ENCODE results near the gene HTD2.

The HTD2 gene

DNA sequence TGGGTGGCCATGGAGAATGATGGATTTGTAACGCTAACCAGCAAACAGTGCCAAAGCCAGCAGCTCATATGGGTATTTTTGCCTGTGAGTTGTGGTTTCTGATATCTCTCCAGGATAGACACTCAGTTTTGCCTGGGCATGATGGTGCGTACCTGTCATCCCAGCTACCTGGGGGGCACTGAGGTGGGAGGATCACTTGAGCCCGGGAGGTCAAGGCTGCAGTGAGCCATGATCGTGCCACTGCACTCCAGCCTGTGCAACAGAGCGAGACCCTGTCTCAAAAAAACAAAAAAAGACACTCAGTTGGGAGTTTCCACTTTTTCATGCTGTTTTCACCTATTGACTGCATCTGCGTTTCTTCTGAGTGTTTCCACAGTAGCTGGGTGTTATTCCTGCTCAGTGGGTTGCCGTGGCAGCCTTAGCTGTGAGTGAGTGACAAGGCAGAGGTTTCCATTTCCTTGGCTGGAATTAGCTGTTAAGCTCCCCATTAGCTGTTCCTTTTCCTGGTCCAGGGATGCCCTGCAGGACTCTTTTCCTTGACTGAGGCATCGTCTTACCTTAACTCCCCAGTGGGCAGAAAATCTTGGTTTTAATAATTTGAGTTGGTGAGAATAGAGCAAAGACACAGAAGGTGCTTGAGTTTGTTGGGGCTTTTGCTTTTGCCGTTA lies 14.5 kb upstream of the HTD2 start:
- Histone ChIP-seq H3K9me3 (ENCODE audit: control insufficient read depth, insufficient read depth, low read depth, low read length) (no peaks in the 10 kb centered on the region), H3K27ac (ENCODE audit: extremely low read depth, low read depth, low read length) (no peak overlapping the region), H3K4me3 (ENCODE audit: low read depth, low read length) (no peak overlapping the region), H3K36me3 (ENCODE audit: control insufficient read depth in 2 of 2, insufficient read depth in 1 of 2, low read length in 2 of 2) (peaks cover 0 to 7% of the 10 kb centered on the region in 2 experiments; a peak in 2 of 3 replicates), H3K4me1 (ENCODE audit: control insufficient read depth, insufficient read depth, low read length) (no peaks in the 10 kb centered on the region)
- ChIA-PET CTCF (interaction anchor here (0.8 to 1.7 kb wide), 3 partner anchors 9 to 16 kb away, joined by 3 to 8 read pairs (median 7); partner anchors contain the start of genes HTD2 and RPP14), POLR2A (no interaction called here)
- TF ChIP-seq ZNF423 (tag by site-specific recombination; IDR thresholded peaks at IDR 0.05) (no peak), PRDM1 (tag by site-specific recombination; IDR thresholded peaks at IDR 0.05) (no peak), ZNF426 (tag by site-specific recombination; IDR thresholded peaks at IDR 0.05) (no peak), ZNF600 (tag by site-specific recombination; IDR thresholded peaks at IDR 0.05) (no peak), SETDB1 (IDR thresholded peaks at IDR 0.05; ENCODE audit: insufficient read length, low read length) (no peak)

DNA sequence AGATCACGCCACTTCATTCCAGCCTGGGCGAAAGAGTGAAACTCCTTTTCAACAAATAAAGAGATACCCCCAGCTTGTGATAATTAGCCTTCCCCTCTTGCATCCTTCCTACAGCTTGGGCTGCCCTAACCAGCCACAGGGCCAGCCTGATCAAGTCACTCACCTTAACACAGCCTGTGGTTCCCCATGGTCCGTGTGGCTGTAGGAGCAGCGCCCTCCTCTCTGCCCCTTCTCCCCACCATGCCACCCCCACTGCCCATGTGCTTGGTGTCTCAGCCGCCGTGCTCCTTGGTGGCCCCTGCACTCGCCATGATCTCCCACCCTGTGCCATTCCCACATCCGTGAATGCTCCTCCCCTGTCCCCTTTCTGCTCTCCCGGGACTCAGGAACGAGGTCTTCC lies 13.5 kb upstream of the HTD2 start:
- Histone ChIP-seq H3K36me3 (ENCODE audit: control insufficient read depth in 2 of 2, insufficient read depth in 1 of 2, low read length in 2 of 2) (peaks cover 0 to 7% of the 10 kb centered on the region in 2 experiments; a peak in 2 of 3 replicates), H3K4me1 (ENCODE audit: control insufficient read depth, insufficient read depth, low read length) (no peaks in the 10 kb centered on the region), H3K4me3 (ENCODE audit: low read depth, low read length) (no peak overlapping the region), H3K27ac (ENCODE audit: extremely low read depth, low read depth, low read length) (no peak overlapping the region), H3K9me3 (ENCODE audit: control insufficient read depth, insufficient read depth, low read depth, low read length) (no peaks in the 10 kb centered on the region)
- POLR2A ChIA-PET = interaction anchor here (0.5 kb wide), 1 partner anchor 89 kb away, joined by 4 read pairs; no protein-coding TSS in a partner anchor
- TF ChIP-seq ZNF169 (tag by site-specific recombination; IDR thresholded peaks at IDR 0.05) = no peak
- TF ChIP-seq, protein P1, sequence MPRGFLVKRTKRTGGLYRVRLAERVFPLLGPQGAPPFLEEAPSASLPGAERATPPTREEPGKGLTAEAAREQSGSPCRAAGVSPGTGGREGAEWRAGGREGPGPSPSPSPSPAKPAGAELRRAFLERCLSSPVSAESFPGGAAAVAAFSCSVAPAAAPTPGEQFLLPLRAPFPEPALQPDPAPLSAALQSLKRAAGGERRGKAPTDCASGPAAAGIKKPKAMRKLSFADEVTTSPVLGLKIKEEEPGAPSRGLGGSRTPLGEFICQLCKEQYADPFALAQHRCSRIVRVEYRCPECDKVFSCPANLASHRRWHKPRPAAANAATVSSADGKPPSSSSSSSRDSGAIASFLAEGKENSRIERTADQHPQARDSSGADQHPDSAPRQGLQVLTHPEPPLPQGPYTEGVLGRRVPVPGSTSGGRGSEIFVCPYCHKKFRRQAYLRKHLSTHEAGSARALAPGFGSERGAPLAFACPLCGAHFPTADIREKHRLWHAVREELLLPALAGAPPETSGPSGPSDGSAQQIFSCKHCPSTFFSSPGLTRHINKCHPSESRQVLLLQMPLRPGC (tag by site-specific recombination; IDR thresholded peaks at IDR 0.05) = no peak
- TF ChIP-seq ZNF837 (tag by site-specific recombination; IDR thresholded peaks at IDR 0.05) = no peak
- no peak for TF ChIP-seq ZNF132 (tag by site-specific recombination; IDR thresholded peaks at IDR 0.05; ENCODE audit: borderline replicate concordance)
- no peak for TF ChIP-seq ZBTB7A (tag by site-specific recombination; IDR thresholded peaks at IDR 0.05; ENCODE audit: low read depth)
- TF ChIP-seq, protein P2, sequence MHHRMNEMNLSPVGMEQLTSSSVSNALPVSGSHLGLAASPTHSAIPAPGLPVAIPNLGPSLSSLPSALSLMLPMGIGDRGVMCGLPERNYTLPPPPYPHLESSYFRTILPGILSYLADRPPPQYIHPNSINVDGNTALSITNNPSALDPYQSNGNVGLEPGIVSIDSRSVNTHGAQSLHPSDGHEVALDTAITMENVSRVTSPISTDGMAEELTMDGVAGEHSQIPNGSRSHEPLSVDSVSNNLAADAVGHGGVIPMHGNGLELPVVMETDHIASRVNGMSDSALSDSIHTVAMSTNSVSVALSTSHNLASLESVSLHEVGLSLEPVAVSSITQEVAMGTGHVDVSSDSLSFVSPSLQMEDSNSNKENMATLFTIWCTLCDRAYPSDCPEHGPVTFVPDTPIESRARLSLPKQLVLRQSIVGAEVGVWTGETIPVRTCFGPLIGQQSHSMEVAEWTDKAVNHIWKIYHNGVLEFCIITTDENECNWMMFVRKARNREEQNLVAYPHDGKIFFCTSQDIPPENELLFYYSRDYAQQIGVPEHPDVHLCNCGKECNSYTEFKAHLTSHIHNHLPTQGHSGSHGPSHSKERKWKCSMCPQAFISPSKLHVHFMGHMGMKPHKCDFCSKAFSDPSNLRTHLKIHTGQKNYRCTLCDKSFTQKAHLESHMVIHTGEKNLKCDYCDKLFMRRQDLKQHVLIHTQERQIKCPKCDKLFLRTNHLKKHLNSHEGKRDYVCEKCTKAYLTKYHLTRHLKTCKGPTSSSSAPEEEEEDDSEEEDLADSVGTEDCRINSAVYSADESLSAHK (tag by site-specific recombination; IDR thresholded peaks at IDR 0.05) = no peak
- TF ChIP-seq, protein P3, sequence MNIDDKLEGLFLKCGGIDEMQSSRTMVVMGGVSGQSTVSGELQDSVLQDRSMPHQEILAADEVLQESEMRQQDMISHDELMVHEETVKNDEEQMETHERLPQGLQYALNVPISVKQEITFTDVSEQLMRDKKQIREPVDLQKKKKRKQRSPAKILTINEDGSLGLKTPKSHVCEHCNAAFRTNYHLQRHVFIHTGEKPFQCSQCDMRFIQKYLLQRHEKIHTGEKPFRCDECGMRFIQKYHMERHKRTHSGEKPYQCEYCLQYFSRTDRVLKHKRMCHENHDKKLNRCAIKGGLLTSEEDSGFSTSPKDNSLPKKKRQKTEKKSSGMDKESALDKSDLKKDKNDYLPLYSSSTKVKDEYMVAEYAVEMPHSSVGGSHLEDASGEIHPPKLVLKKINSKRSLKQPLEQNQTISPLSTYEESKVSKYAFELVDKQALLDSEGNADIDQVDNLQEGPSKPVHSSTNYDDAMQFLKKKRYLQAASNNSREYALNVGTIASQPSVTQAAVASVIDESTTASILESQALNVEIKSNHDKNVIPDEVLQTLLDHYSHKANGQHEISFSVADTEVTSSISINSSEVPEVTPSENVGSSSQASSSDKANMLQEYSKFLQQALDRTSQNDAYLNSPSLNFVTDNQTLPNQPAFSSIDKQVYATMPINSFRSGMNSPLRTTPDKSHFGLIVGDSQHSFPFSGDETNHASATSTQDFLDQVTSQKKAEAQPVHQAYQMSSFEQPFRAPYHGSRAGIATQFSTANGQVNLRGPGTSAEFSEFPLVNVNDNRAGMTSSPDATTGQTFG (tag by site-specific recombination; IDR thresholded peaks at IDR 0.05; ENCODE audit: borderline replicate concordance) = no peak
- TF ChIP-seq EGR2 (tag by site-specific recombination; IDR thresholded peaks at IDR 0.05; ENCODE audit: low read depth) = no peak
- TF ChIP-seq ZFP37 (tag by site-specific recombination; IDR thresholded peaks at IDR 0.05) = no peak
- no peak for TF ChIP-seq GLI4 (tag by site-specific recombination; IDR thresholded peaks at IDR 0.05)
- no peak for TF ChIP-seq SP2 (tag by site-specific recombination; IDR thresholded peaks at IDR 0.05)
- TF ChIP-seq HOXC10 (CRISPR knock-in tag; IDR thresholded peaks at IDR 0.05) = no peak
- no peak for TF ChIP-seq ZNF335 (tag by site-specific recombination; conservative IDR thresholded peaks at IDR 0.05)
- TF ChIP-seq ZNF777 (tag by site-specific recombination; IDR thresholded peaks at IDR 0.05; ENCODE audit: borderline replicate concordance) = no peak
- CTCF ChIA-PET = interaction anchor here (1.7 kb wide), 1 partner anchor 8 kb away, joined by 8 read pairs; no protein-coding TSS in a partner anchor

Measured in HEK293 (cell line).